HepG2 (cell line): ENCODE results near the gene RCAN2. TPM values are rescaled to one million over a fixed set of nuclear protein-coding genes. Genes with fewer than 3 reads are reported as not detected.

Source experiments
- AHDC1 ChIP-seq: sonication (generic); formaldehyde crosslinking; IDR thresholded peaks from 2 replicates; pipeline ENCODE4 v1.5.1; 2020; ENCODE audit warnings: mild to moderate bottlenecking, missing genetic modification reagents, borderline replicate concordance
- ARID3A ChIP-seq: IDR thresholded peaks from 2 replicates; pipeline ENCODE4 v1.6.1; 2012; ENCODE audit warnings: low read depth, low read length, improper control_type of control experiment
- ARNT ChIP-seq: fragments of 450-650 bp; IDR thresholded peaks from 2 replicates; pipeline ENCODE4 v1.6.1; 2017
- ATF4 ChIP-seq, 2 experiments: fragments of 450-650 bp in 1 of 2; sonication (generic) in 1 of 2; formaldehyde crosslinking; IDR thresholded peaks; 2 replicates each; pipeline versions ENCODE4 v1.5.0 to v1.8.0; 2020 to 2022; ENCODE audit warnings: mild to moderate bottlenecking in 1 of 2, missing genetic modification reagents in 1 of 2
- FOXP1 ChIP-seq, 2 experiments: fragments of 450-650 bp in 1 of 2; IDR thresholded peaks; 2 replicates each; pipeline ENCODE4 v1.6.1; 2017 to 2018; ENCODE audit warnings: antibody characterized with exemption in 1 of 2
- GATAD2A ChIP-seq: IDR thresholded peaks from 2 replicates; pipeline ENCODE4 v1.6.1; 2016
- HMG20A ChIP-seq: IDR thresholded peaks from 2 replicates; pipeline ENCODE4 v1.6.1; 2016; ENCODE audit warnings: borderline replicate concordance
- HNRNPLL ChIP-seq: fragments of 200-400 bp; formaldehyde crosslinking; IDR thresholded peaks from 2 replicates; pipeline ENCODE4 v1.6.1; 2017; ENCODE audit warnings: mild to moderate bottlenecking, low read depth, low read length; ENCODE audit not compliant: poor library complexity, severe bottlenecking
- HOXA7 ChIP-seq: sonication (generic); formaldehyde crosslinking; IDR thresholded peaks from 2 replicates; pipeline ENCODE4 v1.8.1; 2022; ENCODE audit warnings: mild to moderate bottlenecking, missing genetic modification reagents, moderate library complexity
- KLF9 ChIP-seq: IDR thresholded peaks from 2 replicates; pipeline ENCODE4 v1.6.1; 2016; ENCODE audit warnings: low read depth
- NR1H2 ChIP-seq: sonication (generic); formaldehyde crosslinking; IDR thresholded peaks from 2 replicates; pipeline ENCODE4 v1.8.1; 2022; ENCODE audit warnings: low read depth, missing genetic modification reagents, borderline replicate concordance
- RCOR2 ChIP-seq: IDR thresholded peaks from 2 replicates; pipeline ENCODE4 v1.6.1; 2016; ENCODE audit warnings: missing biosample characterization, missing genetic modification reagents
- SNAPC4 ChIP-seq: sonication (generic); formaldehyde crosslinking; IDR thresholded peaks from 2 replicates; pipeline ENCODE4 v1.4.0; 2020; ENCODE audit warnings: mild to moderate bottlenecking, missing genetic modification reagents
- SOX6 ChIP-seq, 2 experiments: fragments of 450-650 bp in 1 of 2; sonication (generic) in 1 of 2; formaldehyde crosslinking in 1 of 2; IDR thresholded peaks; 2 replicates each; pipeline versions ENCODE4 v1.4.0 to v1.6.1; 2017 to 2020; ENCODE audit warnings: antibody characterized with exemption in 1 of 2, mild to moderate bottlenecking in 1 of 2, missing genetic modification reagents in 1 of 2
- ZFP36L2 ChIP-seq: sonication (generic); formaldehyde crosslinking; IDR thresholded peaks from 2 replicates; pipeline ENCODE4 v1.4.0; 2020; ENCODE audit warnings: missing genetic modification reagents
- ZNF12 ChIP-seq: sonication (generic); formaldehyde crosslinking; IDR thresholded peaks from 2 replicates; pipeline ENCODE4 v1.5.0; 2020; ENCODE audit warnings: missing genetic modification reagents
- ZNF234 ChIP-seq: sonication (generic); formaldehyde crosslinking; conservative IDR thresholded peaks from 2 replicates; pipeline ENCODE4 v1.5.1; 2020; ENCODE audit warnings: mild to moderate bottlenecking, missing genetic modification reagents
- ZNF792 ChIP-seq: IDR thresholded peaks from 2 replicates; pipeline ENCODE4 v1.6.1; 2016
- polyA plus RNA-seq, 8 experiments: library from polyadenylated mRNA; depleted of rRNA in 3 of 8; stranded (reverse) in 7 of 8; unstranded in 1 of 8; fragments of >200 nt; fragmentation: Illumina TruSeq in 4 of 8; extraction: Trizol in 4 of 8; gene quantifications; 2 replicates each; pipeline versions ENCODE4 v1.2.1 to v1.2.3, GENCODE V29; 2011 to 2016; ENCODE audit warnings: low read depth in 4 of 8, missing spikeins in 1 of 8, mixed read lengths in 1 of 8; ENCODE audit not compliant: insufficient read depth in 1 of 8
- total RNA-seq, 5 experiments: library from RNA; depleted of rRNA; stranded (reverse); fragments of >200 nt; fragmentation: Illumina TruSeq; extraction: Trizol; gene quantifications; 2 replicates each; pipeline ENCODE4 v1.2.3, GENCODE V29; 2016; ENCODE audit warnings: low read depth in 1 of 5

The RCAN2 gene
- total and polyA plus RNA-seq, 2 of the 13 experiments (the other 11 are each of a cell fraction or from before 2014, with no cell fraction given), result not detected

GRCh38 chr6:46381057-46381456, 110.2 kb downstream of the RCAN2 start (continued):
- no peak for TF ChIP-seq AHDC1 (CRISPR knock-in tag)
- no peak for TF ChIP-seq ZNF234 (CRISPR knock-in tag)
- TF ChIP-seq ARID3A, result peak; percentile 49; the same call in 1 of the 2 replicates
- no peak for TF ChIP-seq SOX6 (IDR thresholded peaks at IDR 0.05)
- peak; percentile 82 for TF ChIP-seq SOX6 (CRISPR knock-in tag; IDR thresholded peaks at IDR 0.05)
- no peak for TF ChIP-seq RCOR2 (CRISPR knock-in tag)
- TF ChIP-seq NR1H2 (CRISPR knock-in tag), result no peak
- no peak for TF ChIP-seq HOXA7 (CRISPR knock-in tag)
- peak in 1 of 2 experiments; percentile 47; a peak in 1 of 4 replicates for TF ChIP-seq ATF4 (CRISPR knock-in tag; IDR thresholded peaks at IDR 0.05)
- TF ChIP-seq ARNT, result no peak
- TF ChIP-seq SNAPC4 (CRISPR knock-in tag), result no peak
- no peak for TF ChIP-seq ZNF792 (CRISPR knock-in tag)
- TF ChIP-seq ZNF12, result no peak
- no peak for TF ChIP-seq FOXP1 (IDR thresholded peaks at IDR 0.05)
- TF ChIP-seq FOXP1 (CRISPR knock-in tag; IDR thresholded peaks at IDR 0.05), result peak; percentile 38; the same call in 1 of the 2 replicates
- no peak for TF ChIP-seq KLF9 (CRISPR knock-in tag)
- TF ChIP-seq HNRNPLL, result no peak
- peak; percentile 65; the same call in 1 of the 2 replicates for TF ChIP-seq HMG20A
- no peak for TF ChIP-seq ZFP36L2 (CRISPR knock-in tag)
- peak; percentile 72; the same call in 1 of the 2 replicates for TF ChIP-seq GATAD2A (CRISPR knock-in tag)
